DMS 273 (cell line): ENCODE data around the gene GPX2.
A peak's percentile ranks its signal among the peaks of the same experiment; 100 is the strongest.

Experiments used
- DNase-seq: peaks from one replicate; lab custom pipeline; 2025; ENCODE audit not compliant: unreplicated experiment; lab: John Stamatoyannopoulos, UW

Gene GPX2

DNA sequence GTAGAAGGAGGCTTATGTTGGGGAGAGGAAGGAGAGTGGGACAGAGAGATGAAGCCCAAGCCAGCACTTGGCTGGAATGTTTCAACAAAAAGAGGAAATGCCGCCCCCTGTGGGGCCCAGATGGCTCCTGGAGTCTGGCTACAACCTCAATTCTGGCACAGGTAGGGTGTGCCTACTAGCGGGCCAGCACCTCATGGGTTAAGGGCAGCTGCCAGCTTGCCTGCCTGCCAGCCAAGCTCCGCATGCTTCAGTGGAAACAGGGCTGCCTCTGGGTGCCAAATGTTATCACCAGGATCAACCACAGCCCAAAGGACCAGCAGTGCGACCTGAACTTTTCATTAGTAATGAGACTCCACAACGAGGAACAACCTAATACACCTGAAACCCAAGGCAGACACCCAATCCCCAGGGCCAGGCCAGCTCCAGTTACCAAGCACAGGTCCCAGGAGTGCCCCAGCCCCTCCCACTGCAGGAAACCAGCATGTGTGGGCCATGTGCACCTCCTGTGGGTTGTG is 18.3 kb upstream of the GPX2 start:
- DNase-seq: peak; percentile 90

DNA sequence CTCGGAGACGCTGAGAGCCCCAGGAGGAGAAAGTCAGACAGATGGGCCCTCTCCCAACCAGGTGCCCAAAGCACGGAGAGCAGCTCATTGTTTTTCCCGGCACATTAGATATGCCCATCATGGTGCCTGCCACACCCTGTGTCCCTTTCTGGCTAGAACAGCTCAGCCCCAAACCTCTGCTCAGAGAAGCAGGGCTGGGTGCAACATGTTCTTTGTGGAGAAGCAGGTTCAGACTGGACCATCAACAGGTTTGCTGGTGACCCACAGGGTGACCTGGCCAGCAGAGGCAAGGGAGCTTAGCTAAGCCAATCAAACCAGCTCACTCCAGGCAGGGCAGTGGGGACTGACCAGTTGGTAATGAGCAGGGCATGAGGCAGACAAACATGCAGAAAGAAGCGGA is 16.2 kb upstream of the GPX2 start:
- DNase-seq: no peak

GRCh38 chr14:64958201-64958600 is 15.7 kb upstream of the GPX2 start:
- no peak for DNase-seq

- DNase-seq: no peak
Measured at GRCh38 chr14:64956697-64957406, 14.3 kb upstream of the GPX2 start.

DNA sequence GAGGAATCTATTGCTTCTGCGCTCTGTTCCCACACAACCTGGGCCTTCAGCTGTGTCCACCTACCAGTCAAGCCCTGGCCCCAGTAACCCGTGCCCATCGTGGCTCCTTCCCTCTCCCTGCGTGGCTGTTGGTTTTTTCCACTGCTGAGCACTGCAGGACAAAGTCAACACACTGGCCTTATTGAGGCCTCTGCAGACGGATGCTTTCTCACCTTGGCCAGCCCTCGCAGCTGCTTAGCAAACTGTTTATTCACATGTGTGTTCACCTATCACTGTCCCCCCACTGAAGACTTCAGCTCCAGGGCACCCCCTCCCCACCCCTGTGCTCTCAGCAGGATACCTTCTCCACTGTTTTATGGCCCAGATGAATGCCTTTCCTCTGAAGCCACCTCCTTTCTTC is 12.8 kb upstream of the GPX2 start:
- no peak for DNase-seq

- no peak for DNase-seq
Measured at GRCh38 chr14:64954491-64955240, 12.1 kb upstream of the GPX2 start.

- no peak for DNase-seq
Measured at GRCh38 chr14:64953661-64954060, 11.1 kb upstream of the GPX2 start.

GRCh38 chr14:64953310-64953654 is 10.7 kb upstream of the GPX2 start:
- no peak for DNase-seq

DNA sequence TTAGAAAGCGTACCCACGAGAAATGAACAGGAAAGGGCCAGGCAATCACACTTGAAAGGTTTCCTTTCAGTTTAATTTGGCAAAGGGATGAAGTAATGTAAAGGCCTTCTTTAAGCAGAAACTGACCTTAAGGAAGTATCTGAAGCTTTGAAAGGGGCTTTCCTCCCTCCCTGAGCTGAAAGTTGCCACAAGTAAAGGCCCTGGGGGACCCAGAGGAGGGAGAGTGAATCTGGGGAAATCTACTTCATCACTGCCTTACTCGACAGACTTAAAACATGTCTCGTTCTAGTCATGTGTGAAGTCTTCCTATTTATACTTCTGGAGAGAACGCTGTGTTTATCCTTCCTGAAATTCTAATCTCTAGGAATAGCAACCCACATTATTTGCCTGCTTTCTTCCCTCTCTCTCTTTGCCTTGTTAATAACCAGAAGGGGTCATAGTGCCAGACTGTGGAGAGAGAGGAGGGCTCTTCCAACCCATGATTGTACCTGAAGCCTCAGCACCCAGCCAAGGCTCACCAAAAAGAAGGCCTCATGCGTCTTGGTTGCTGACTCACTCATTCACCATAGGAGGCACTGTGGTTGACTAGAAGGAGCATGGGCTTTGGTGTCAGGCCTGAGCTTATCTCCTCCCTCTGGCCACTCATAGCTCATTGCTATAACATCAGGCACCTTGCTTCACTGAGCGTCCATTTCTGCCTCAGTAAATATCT is 10.2 kb upstream of the GPX2 start:
- DNase-seq: peak; percentile 20

DNA sequence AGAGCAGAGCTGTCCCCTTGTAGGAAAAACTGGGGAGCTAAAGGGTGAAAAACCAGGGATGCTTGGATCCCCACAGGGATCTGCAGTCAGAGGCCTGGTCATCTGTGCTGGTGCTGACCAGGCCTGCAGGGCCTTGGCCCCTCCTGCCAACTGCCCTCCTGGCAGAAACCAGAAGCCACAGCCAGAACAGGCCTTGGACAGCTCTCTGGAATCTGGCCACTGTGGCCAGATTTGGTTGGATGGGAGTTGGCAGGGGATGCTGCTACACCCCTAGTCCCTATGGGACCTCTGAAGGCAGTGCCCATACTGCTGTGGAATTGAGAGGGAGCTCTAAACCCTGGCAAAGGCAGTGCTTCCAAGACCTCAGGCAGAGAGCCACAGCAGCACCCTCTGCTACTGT is 9.2 kb upstream of the GPX2 start:
- no peak for DNase-seq

GRCh38 chr14:64951291-64951690 is 8.7 kb upstream of the GPX2 start:
- no peak for DNase-seq

DNA sequence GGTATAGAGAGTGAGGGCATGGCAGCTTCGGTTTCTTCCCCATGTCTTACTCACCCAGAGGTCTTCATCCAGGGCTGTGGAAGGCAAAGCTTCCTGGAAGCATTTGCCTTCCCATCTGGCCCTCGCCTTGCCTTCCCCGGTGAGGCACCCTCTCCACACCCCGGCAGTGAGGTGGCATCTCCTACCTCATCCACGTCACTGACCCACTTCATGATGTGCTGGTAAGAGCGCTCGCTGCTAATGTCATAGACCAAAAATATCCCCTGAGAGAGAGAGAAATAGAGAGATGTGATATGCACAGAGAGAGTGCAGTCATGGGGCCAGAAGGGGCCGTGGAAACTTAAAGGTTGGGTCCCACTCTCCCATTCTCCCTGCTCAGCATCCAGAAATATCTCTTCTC is 8.3 kb upstream of the GPX2 start:
- no peak for DNase-seq

- DNase-seq: no peak
Measured at GRCh38 chr14:64948612-64949210, 6.2 kb upstream of the GPX2 start.

DNA sequence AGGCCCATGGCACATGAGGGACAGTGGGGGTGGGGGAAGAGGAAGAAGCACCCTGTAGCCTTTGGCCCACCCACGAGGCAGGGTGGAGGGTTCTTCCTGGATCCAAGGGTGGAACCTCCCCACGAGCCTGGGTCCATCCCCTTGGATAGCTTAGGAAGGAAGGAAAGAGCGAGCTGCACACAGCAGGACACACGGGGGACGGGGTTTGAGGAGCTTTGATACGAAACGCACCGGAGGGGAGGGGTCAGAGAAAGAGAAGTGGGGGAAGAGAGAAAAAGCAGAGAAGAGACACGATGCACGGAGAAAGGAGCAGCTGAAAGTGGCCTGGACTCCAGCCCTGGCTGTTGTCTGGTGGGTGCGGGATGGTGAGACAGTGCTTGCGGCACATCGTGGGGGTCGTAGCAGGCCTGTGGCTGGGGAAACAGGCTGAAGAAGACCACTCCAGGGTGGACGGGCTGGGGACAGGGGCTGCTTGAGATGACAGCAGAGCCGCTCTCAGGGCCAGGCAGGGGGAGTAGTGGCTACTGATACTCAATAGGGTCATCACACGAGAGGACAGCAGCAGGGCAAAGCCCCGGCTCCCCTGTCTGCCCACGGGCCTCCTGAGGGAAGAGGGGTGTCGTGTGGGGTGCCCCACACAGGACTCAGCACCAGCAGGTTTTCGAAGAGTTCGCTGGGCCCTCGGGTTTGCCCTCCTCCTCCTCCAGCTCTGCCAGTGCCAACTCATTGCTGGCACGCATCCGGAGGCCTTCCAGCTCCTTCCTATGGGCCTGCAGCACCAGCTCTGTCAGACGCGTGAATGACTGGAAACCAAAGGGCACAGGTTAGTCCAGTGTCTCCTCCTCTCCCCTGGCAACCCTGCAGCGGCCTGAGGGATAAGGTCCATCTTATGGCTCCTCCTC is 5.4 kb upstream of the GPX2 start:
- no peak for DNase-seq

DNA sequence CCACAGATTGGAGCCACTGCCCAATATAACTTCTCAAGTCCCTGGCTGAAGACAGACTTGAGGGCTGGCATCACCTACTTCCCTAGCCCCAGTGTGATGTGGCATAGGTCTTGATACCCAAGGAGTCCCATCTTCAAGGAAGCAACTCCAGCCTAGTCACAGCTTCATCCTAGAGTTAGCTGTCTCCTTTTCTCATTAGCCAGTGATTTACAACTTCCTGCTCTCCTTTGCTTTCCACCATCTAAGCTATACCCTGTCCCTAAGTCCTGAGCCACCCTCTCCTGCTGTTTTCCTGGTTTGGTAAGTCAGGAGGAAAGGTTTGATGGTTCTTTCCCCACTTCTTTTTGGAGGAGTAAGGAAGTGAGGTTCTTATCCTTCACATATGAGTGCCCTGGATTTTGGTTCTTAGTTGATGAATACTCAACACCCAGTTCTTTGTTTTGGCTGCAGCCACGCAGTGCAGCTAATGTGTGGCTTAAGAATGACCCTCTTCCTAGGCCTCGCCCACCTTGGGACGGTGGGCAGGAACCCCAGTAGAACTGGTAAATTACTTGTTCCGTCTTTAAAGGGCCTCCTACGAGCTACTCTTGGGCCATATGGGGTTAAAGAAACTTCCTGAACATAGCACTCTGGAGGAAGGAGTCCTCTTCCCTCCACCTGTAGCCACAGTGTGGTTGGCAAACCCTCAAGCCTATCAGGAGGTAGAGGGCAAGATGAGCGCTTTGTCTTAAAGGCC is 3.9 kb upstream of the GPX2 start:
- DNase-seq: no peak

DNA sequence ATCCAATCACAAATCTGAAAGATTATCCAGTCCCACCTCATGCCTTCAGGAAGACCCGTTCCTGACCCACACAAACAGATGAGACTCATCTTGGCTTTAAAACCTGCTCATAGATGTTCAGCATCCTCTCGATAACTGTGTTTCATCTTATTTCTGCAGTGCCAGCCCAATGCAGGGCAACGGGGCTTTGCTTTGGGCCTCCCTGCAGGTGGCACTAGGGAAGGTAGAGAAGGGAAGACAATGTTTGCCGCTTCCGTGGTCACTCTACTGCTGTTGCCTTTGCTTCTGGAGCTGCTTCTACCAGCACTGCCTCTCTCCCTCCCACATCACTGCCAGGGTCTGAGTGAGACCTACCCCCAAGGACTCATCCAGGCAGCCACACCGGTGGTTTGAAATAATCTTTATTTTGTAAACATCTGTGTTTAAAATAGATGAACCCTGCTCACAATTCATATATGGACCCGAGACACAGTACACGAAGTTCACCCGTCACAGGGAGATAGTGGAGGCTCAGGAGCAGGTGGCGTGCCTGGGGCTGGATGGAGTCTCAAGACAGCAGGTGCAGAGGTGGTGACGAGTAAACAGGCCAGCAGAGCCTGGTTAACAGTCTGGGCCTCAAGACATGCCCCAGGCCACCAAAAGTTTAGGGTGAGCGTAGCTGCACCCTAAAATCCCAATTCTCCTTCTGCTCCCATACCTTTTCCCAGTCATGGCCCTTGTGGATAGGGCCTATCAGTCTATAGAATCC is 3.1 kb upstream of the GPX2 start:
- DNase-seq: no peak

GRCh38 chr14:64944861-64945260 is 2.3 kb upstream of the GPX2 start:
- DNase-seq: no peak

DNA sequence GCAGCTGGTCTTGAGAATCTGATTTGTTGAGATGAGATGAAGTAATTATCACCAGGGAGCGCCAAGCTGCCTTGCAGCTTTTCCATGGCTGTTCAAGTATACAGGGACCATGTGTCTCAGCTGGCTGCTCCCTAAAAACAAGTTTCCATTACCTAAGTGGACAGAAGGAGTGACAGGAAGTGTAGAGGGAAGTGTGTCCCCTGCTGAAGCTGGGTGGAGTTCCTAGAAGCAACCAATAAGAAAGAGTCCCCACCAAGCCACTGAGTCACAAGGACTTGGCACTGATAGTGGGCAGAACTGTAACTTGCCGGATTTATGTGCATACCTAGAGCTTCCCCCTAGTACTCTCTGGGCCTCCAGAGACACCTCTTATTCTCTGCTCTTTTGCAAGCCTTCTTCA is 1.5 kb upstream of the GPX2 start:
- peak; percentile 19 for DNase-seq

- DNase-seq: no peak
Measured at GRCh38 chr14:64943556-64943955, 1.0 kb upstream of the GPX2 start.
